Muscle of leg (tissue), 11 donors: Measurements from ENCODE around the gene NLRP12. TPM values are rescaled to one million over a fixed set of nuclear protein-coding genes. Genes with fewer than 3 reads are reported as not detected.
A peak's percentile ranks its signal among the peaks of the same experiment; 100 is the strongest.
"Not testable (repeated sequence)": the region's sequence is repeated elsewhere in the genome, so short reads cannot be mapped to it uniquely, and the experiment has no call there.

Experiments used
- DNase-seq: peaks from one replicate; pipeline ENCODE4 v3.0.0; 2013
- H3K27ac ChIP-seq: one replicate; pipeline ENCODE4 v1.5.1; 2013; ENCODE audit warnings: mild to moderate bottlenecking, low read length, control low read depth
- H3K27me3 ChIP-seq: one replicate; pipeline ENCODE4 v1.6.1; 2013; ENCODE audit warnings: low read length; ENCODE audit not compliant: control insufficient read depth, insufficient read depth
- H3K36me3 ChIP-seq: one replicate; pipeline ENCODE4 v1.6.1; 2013; ENCODE audit warnings: low read length; ENCODE audit not compliant: control insufficient read depth, insufficient read depth
- H3K4me1 ChIP-seq: one replicate; pipeline ENCODE4 v1.6.1; 2013; ENCODE audit warnings: low read length; ENCODE audit not compliant: control insufficient read depth, insufficient read depth
- H3K4me3 ChIP-seq: one replicate; pipeline ENCODE4 v1.5.1; 2013; ENCODE audit warnings: low read length, control low read depth
- H3K9me3 ChIP-seq: replicated peaks from 2 replicates; pipeline ENCODE4 v1.6.1; 2013; ENCODE audit warnings: low read depth, low read length; ENCODE audit not compliant: control insufficient read depth
- WGBS: methylation state at CpG from one replicate; pipeline ENCODE4 v1.1.5; 2013; ENCODE audit warnings: missing lambda C conversion rate; ENCODE audit not compliant: insufficient coverage; 5-methylcytosine and 5-hydroxymethylcytosine counted together
- polyA plus RNA-seq, 8 donors: library from polyadenylated mRNA; unstranded; fragments of 120-200 nt; gene quantifications; one replicate each; pipeline versions ENCODE4 v1.2.1 to v1.2.3, GENCODE V29; 2013; ENCODE audit warnings: inconsistent platforms in 1 of 8, low replicate concordance in 1 of 8; ENCODE audit not compliant: insufficient read length in 8 of 8, insufficient read depth in 1 of 8
- total RNA-seq: library from RNA; stranded (reverse); fragments of 120-200 nt; gene quantifications from one replicate; pipeline ENCODE4 v1.2.4, GENCODE V29; 2013

Gene NLRP12
- total and polyA plus RNA-seq, 9 donors: 0.22 to 0.49 (median 0.33) TPM

GRCh38 chr19:53838446-53838845 is 14.3 kb upstream of the NLRP12 start:
- H3K36me3 ChIP-seq, H3K4me3 ChIP-seq, H3K27me3 ChIP-seq, H3K27ac ChIP-seq, DNase-seq, H3K9me3 ChIP-seq, H3K4me1 ChIP-seq: not testable (repeated sequence)
- no CpG with 5 or more reads among the region's 5 CpGs for WGBS

GRCh38 chr19:53832861-53833260 is 8.7 kb upstream of the NLRP12 start:
- not testable (repeated sequence) for H3K27me3 ChIP-seq, H3K36me3 ChIP-seq, H3K27ac ChIP-seq, H3K9me3 ChIP-seq, H3K4me1 ChIP-seq, DNase-seq, H3K4me3 ChIP-seq
- 6% methylated on average over 7 of the region's 13 CpGs for WGBS

- Histone ChIP-seq H3K27me3 (peaks cover 2% of the 10 kb centered on the region), H3K27ac (no peak overlapping the region), H3K4me3 (no peak overlapping the region), H3K36me3 (no peaks in the 10 kb centered on the region), H3K9me3 (no peaks in the 10 kb centered on the region), H3K4me1 (peaks cover 4% of the 10 kb centered on the region)
- DNase-seq: no peak
- WGBS: 50% methylated on average over 1 of the region's 3 CpGs
Observed at GRCh38 chr19:53828531-53828930, 4.4 kb upstream of the NLRP12 start.

GRCh38 chr19:53826876-53827275 is 2.8 kb upstream of the NLRP12 start:
- Histone ChIP-seq H3K36me3 (no peaks in the 10 kb centered on the region), H3K27ac (no peak overlapping the region), H3K4me1 (peaks cover 4% of the 10 kb centered on the region), H3K4me3 (no peak overlapping the region), H3K9me3 (no peaks in the 10 kb centered on the region), H3K27me3 (no peaks in the 10 kb centered on the region)
- DNase-seq: peak; percentile 65
- 70% methylated on average over 2 of the region's 7 CpGs for WGBS

GRCh38 chr19:53823380-53824120 is 564 bp downstream of the NLRP12 start:
- H3K4me3 ChIP-seq: no peak overlapping the region

GRCh38 chr19:53819861-53820260 is 4.3 kb downstream of the NLRP12 start:
- H3K27me3 ChIP-seq: no peaks in the 10 kb centered on the region
- H3K27ac ChIP-seq: no peak overlapping the region
- no peaks in the 10 kb centered on the region for H3K36me3 ChIP-seq
- no peak for DNase-seq
- H3K4me1 ChIP-seq: no peaks in the 10 kb centered on the region
- H3K9me3 ChIP-seq: no peaks in the 10 kb centered on the region
- H3K4me3 ChIP-seq: no peak overlapping the region
- 76% methylated on average over 2 of the region's 5 CpGs for WGBS

More at GRCh38 chr19:53823380-53824120, 564 bp downstream of the NLRP12 start:
- Histone ChIP-seq H3K9me3 (no peaks in the 10 kb centered on the region), H3K4me1 (peaks cover 4% of the 10 kb centered on the region), H3K36me3 (no peaks in the 10 kb centered on the region), H3K27ac (no peak overlapping the region), H3K27me3 (no peaks in the 10 kb centered on the region)
- no peak for DNase-seq
- WGBS: 83% methylated on average over 9 of the region's 12 CpGs

GRCh38 chr19:53818756-53819155 is 5.4 kb downstream of the NLRP12 start:
- WGBS: 59% methylated on average over 7 of the region's 13 CpGs
- Histone ChIP-seq H3K9me3 (no peaks in the 10 kb centered on the region), H3K36me3 (no peaks in the 10 kb centered on the region), H3K27ac (no peak overlapping the region), H3K27me3 (no peaks in the 10 kb centered on the region), H3K4me3 (no peak overlapping the region), H3K4me1 (no peaks in the 10 kb centered on the region)
- no peak for DNase-seq

GRCh38 chr19:53813996-53814395 is 10.1 kb downstream of the NLRP12 start:
- H3K4me1 ChIP-seq: no peaks in the 10 kb centered on the region
- H3K27ac ChIP-seq: no peak overlapping the region
- H3K36me3 ChIP-seq: no peaks in the 10 kb centered on the region
- H3K27me3 ChIP-seq: peaks cover 2% of the 10 kb centered on the region
- no peaks in the 10 kb centered on the region for H3K9me3 ChIP-seq
- DNase-seq: no peak
- 75% methylated on average over 2 of the region's 4 CpGs for WGBS
- H3K4me3 ChIP-seq: no peak overlapping the region

GRCh38 chr19:53812335-53812734 is 11.8 kb downstream of the NLRP12 start:
- 48% methylated on average over 3 of the region's 7 CpGs for WGBS
- Histone ChIP-seq H3K36me3 (no peaks in the 10 kb centered on the region), H3K27ac (no peak overlapping the region), H3K4me3 (no peak overlapping the region), H3K4me1 (no peaks in the 10 kb centered on the region), H3K9me3 (no peaks in the 10 kb centered on the region), H3K27me3 (peaks cover 2% of the 10 kb centered on the region)
- no peak for DNase-seq

- Histone ChIP-seq H3K27me3 (peaks cover 2% of the 10 kb centered on the region), H3K36me3 (no peaks in the 10 kb centered on the region), H3K4me1 (no peaks in the 10 kb centered on the region), H3K9me3 (no peaks in the 10 kb centered on the region), H3K4me3 (no peak overlapping the region), H3K27ac (no peak overlapping the region)
- DNase-seq: no peak
- WGBS: 89% methylated on average over 17 of the region's 21 CpGs
Observed at GRCh38 chr19:53810891-53811290, 13.2 kb downstream of the NLRP12 start.

GRCh38 chr19:53810187-53810546 is 13.9 kb downstream of the NLRP12 start:
- DNase-seq: no peak
- H3K4me3 ChIP-seq: no peak overlapping the region
- H3K27ac ChIP-seq: peak overlapping the region; percentile 51
- H3K4me1 ChIP-seq: no peaks in the 10 kb centered on the region
- peaks cover 2% of the 10 kb centered on the region for H3K27me3 ChIP-seq
- H3K9me3 ChIP-seq: no peaks in the 10 kb centered on the region
- H3K36me3 ChIP-seq: no peaks in the 10 kb centered on the region
- 77% methylated on average over 7 of the region's 13 CpGs for WGBS
